GM19023 (cell line): ENCODE results near the gene ZDHHC4.

Experiments used
- ATAC-seq: cut with Tn5 transposase; IDR thresholded peaks from one replicate; pipeline ENCODE4 v1.9.1; 2021; ENCODE audit warnings: mild to moderate bottlenecking, moderate library complexity; ENCODE audit not compliant: unreplicated experiment

ZDHHC4 gene

GRCh38 chr7:6577369-6578113 is at the start of gene ZDHHC4:
Gene ZDHHC4, plus strand, starts transcription at chr7:6577454. Its CDS starts 3,108 bp downstream, at chr7:6580562.
- peak; percentile 93 for ATAC-seq

DNA sequence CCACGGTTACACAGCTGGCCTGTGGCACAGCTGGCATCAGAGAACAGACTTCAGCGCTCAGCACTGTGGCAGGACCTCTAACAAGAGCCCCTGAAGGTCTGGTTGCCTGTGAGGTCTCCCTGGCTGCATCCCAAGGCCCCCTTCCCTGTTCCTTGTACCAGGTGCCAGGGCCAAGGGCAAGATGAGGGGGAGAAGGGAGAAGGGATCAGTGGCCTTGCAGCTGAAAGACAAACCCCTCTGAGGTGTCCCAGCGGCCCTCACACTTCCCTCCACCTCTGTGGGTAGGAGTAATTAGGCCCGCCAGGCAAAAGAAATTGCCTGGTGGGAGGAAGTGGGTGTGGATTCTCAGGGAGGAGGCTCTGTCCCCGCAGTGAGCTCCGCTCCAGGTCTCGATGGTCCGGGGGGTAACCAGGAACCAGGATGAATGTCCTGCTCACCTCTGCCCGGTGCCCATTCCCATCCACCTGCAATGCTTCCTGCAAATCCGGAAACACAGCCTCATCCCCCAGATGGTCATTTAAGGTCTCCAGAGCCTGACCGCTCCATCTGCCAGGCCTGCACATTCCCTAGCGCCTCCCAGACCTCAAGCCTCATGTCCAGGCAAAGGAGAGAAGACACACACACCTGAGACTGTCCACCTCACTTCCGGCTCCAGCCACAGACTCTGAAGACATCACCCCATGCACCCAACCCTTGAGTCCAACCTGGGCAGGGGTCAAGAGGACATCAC is 48.7 kb upstream of the ZDHHC4 start:
- no peak for ATAC-seq

DNA sequence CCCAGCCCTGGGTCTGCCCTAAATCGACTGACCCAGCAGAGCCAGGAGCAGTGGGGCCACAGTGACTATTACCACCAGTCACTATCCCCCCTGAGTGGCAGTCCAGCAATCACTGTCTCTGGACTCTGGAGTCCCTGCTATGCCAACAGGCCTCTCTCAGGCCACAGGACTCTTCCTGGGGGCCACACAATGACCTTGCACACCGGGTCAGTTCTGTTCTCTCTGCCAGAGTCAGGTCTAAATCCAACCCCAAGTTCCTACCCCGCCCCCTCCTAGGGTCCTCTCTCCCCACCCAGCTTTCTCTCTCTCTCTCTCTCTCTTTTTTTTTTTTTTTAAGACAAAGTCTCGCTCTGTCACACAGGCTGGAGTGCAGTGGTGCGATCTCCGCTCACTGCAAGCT is 47.6 kb upstream of the ZDHHC4 start:
- ATAC-seq = no peak

GRCh38 chr7:6530626-6531491 is 46.4 kb upstream of the ZDHHC4 start:
- ATAC-seq = no peak

DNA sequence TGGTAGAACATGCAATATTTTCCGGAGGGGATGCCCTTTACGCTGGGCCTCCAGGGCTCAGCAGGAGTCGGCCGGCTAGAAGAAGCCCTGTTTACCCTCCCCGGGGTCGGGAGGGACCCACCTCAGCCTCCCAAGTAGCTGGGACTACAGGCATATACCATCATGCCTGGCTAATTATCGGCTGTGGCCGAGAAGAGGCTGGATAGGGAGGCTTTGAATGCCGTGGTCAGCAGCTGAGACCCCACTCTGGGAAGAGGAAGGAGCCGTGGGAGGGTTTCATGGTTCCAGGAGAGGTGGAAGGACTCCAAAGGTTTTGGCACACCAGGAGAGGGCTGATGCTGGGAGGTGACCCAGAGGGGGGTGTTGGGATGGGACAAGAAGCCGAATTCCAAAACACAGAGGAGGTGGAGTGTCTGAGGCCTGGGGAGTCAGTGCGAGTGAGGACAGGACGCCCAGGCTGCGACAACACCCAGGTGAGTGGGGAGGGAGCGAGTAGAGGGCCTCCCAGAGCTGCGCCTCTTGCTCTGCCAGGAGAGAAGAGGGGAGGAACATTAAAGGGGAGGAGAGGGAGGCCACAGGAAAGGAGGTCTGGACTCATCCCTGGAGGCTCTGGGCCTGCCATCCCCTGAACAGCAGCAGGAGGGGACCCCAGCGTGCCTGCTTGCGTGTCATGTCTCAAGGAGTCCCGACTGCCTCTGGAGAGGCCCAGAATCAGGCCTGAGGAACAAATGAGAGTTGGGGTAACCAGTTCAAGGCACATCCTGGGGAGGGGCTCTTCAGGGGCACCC is 45.6 kb upstream of the ZDHHC4 start:
- no peak for ATAC-seq

- ATAC-seq = no peak
Observed at GRCh38 chr7:6532516-6532915, 44.7 kb upstream of the ZDHHC4 start.

GRCh38 chr7:6533893-6534495 is 43.3 kb upstream of the ZDHHC4 start:
- no peak for ATAC-seq

- ATAC-seq = no peak
Observed at GRCh38 chr7:6536262-6537260, 40.7 kb upstream of the ZDHHC4 start.

DNA sequence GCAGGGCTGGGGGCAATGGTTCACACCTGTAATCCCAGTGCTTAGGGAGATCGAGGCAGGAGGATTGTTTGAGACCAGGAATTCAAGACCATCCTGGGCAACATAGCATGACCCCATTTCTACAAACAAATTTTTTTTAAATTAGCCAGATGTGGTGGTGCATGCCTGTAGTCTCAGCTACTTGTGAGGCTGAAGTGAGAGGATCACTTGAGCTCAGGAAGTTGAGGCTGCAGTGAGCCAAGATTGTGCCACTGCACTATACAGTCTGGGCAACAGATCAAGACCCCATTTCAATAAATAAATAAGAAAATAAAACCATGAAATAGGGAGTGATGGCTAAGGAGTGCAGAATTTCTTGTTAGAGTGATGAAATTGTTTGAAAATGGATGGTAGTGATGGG is 34.9 kb upstream of the ZDHHC4 start:
- no peak for ATAC-seq

GRCh38 chr7:6545398-6546126 is 31.7 kb upstream of the ZDHHC4 start:
- no peak for ATAC-seq

DNA sequence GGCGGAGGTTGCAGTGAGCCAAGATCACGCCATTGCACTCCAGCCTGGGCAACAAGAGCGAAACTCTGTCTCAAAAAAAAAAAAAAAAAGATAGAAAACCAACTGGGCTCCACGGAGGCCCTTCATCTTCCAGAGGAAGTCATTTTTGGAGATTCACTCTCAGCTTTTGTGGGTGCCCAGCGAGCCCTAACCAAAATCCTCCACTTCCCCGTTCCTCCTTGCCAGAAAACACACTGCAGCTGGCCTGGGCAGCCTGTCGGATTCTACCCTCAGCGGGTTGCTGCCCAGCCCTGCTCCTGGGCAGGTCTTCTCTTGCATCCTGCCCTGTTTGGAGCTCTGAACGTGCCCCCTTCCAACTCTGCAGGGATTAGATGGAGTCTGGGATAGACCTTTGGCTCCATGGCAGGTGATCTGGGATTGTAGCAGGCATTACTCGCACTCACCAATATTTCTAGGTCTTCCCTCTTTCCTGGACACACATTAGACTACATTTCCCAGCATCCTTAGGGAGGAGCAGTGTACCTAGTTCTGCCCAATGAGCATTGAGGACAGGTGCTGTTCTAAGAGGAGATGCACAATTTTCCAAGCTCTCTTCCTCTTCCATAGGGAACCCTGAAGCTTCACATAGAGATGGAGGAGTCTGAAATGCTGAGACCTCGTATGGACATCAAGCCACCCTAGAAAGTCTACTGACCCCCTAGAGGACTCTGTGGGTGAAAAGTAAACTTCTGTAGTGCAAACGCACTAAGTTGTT is 30.6 kb upstream of the ZDHHC4 start:
- no peak for ATAC-seq

- no peak for ATAC-seq
Observed at GRCh38 chr7:6547400-6547799, 29.9 kb upstream of the ZDHHC4 start.

DNA sequence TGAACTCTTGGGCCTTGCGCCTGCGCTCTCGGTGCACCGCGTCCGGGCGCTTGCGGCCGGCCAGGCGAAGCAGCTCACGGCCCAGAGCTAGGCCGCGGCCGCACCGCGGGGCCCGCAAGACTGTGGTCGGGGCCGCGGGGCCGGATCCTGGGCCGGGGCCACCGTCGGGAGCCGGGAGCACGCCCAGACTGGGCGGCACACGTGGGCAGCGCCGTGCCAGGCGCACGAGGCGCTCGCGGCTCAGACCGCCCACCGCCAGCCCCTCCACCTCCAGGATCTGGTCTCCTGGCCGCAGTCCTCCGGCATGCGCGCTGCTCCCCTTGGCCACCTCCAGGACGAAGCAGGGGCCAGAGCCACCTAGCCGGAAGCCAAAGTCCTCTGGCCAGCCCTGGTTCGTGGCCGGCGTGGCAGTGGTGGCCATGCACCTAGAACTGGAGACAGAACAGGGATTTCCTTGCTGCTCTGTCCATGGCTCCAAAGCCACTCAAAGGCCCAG is 26.2 kb upstream of the ZDHHC4 start, which contains the start of gene GRID2IP:
TSS of gene GRID2IP (minus strand) at position 446 of the 496 bp plus-strand sequence. CDS start at position 421, 25 bp downstream.
- ATAC-seq = no peak

DNA sequence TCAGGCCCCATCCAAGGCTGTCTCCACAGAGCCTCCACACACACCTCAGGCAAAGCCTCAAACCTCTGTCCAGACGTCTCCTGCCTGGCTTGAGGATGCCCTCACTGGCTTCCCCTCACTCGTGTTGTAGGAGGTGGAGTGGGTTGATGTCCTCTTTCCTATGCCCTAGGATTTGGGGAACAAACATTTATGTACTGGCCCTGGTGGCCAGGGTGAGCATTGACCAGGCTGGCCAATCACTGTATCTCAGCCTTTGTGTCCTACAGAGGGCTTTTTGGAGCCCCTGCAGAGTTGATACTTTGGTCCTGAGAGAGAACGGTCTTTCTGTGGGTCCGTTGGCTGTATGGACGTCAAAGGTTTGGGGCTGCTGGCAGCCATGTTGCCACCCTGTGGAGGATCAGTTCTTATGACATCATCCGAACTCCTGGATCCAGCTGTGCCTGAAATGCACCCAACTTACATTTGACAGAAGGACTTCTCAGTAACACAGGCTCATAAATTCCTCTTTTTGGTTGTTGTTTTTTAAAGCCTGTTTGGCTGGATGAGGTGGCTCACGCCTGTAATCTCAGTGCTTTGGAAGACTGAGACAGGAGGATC is 23.7 kb upstream of the ZDHHC4 start:
- no peak for ATAC-seq

DNA sequence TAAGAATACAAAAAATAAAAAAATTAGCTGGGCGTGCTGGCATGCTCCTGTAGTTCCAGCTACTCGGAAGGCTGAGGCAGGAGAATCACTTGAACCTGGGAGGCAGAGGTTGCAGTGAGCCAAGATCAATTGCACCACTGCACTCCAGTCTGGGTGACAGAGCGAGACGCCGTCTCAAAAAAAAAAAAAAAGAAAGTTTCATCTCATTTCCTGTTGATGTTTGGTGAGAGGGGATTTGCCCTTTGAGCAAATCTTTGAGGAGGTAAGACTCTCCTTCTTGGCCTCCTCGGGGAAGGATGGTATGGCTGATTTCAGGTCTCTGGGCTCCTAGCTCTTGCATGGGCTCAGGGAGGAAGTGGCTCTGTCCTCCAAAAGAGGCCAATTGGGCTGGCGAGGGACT is 22.4 kb upstream of the ZDHHC4 start:
- ATAC-seq = no peak

DNA sequence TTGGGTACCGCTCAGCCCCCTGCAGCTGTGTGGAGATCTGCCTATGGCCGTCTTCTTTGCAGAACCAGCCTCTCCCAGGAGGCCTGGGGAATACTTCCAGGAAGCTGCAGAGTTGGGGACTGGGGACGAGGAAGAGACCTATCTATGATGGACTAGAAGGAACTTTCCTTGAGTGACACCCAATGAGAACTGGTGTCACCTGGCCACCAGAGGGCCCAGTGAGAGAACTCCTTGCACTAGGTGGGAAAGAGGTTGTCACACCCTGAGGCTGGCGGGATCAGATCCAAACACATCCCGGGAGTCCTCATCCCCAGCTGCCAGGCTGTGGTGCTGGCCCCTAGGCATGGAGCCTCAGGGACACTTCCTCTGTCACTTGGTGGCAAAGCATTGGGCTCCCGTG is 21.1 kb upstream of the ZDHHC4 start:
- no peak for ATAC-seq

DNA sequence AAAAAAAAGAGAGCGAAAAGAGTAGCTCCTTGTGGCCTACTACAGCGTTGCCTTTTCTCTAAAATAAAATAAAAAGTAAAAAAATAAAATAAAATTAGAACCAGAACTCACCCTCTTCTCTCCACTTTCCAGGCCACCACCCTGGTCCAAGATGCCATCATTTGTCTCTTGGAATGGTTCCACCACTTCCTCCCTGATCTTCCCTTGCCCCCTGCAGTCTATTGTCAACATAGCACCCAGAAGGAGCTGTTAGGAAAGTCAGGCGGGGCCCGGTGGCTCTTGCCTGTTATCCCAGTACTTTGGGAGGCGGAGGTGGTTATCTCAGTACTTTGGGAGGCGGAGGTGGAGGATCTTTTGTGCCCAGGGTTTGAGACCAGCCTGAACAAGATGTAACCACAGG is 18.4 kb upstream of the ZDHHC4 start:
- ATAC-seq = no peak
